EH (cell line): ENCODE measurements around the gene PRKCA.
"Not testable (repeated sequence)": the region's sequence is repeated elsewhere in the genome, so short reads cannot be mapped to it uniquely, and the experiment has no call there.

Experiments used
- DNase-seq: peaks from one replicate; pipeline ENCODE4 v3.0.0-alpha.2; 2015; ENCODE audit warnings: low read depth

The PRKCA gene

GRCh38 chr17:66684731-66685130, 382.3 kb downstream of the PRKCA start:
- no peak for DNase-seq

GRCh38 chr17:66686601-66687000, 384.2 kb downstream of the PRKCA start:
- DNase-seq = no peak

GRCh38 chr17:66687570-66688284, 385.3 kb downstream of the PRKCA start:
- no peak for DNase-seq

DNA sequence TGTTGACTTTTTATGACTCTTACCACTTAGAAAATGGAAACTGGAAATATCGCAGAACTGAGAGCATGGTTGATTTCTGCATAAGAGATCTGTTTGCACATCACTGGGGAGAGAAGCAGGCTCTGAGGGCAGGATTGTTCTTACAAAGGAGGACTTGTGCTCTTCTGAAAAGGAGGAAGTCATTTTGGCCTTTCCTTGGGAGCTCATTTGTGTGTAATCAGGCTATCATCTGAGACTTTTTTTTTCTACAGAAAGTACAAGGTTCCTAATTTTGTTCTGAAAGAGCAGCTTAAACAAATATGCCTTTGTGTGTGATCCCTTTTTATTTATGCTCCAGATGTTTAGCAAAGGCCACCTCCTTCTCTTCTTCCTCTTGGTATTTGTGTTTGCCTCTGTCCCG, 386.8 kb downstream of the PRKCA start:
- DNase-seq = no peak

- DNase-seq = no peak
Measured at GRCh38 chr17:66690166-66690565, 387.8 kb downstream of the PRKCA start.

DNA sequence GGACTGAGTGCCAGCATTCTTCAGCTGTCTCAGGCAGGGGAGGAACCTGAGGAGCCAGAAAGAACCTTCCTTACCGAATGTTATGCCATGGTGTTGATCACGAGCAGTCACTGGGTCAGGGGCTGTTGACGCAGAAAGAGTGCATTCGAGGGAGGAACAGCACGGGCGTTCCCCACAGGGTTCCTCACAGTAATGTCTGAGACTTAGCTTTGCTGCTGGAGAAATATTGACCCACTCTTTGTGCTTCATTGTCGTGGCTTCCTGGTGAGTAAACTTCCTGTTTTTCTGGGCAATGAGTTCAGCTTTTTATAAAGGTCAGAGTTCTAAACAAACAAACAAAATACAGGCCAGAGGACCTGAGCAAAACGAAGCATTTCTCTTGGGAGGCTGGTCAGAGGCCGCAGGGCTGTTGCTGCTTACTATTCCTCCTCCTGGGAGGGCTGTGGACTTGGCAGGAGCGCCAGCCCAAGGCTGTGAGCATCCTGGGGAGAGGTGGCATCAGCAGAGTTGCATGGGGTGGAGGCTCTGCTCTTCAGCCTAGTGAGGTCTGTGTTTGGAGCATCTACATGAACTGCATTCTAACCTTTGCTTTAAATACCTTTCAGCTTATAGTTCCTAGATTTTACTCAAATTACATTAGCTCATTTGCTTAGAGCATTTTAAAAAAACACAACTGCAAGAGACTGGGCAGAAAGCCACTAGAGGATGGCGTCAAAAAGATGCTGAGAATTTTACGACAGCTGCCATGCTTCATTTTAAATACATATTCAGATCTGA, 389.4 kb downstream of the PRKCA start:
- DNase-seq = peak; percentile 24

GRCh38 chr17:66692421-66692690, 389.9 kb downstream of the PRKCA start:
- DNase-seq = no peak

- DNase-seq = no peak
Measured at GRCh38 chr17:66695098-66695497, 392.7 kb downstream of the PRKCA start.

GRCh38 chr17:66698270-66698669, 395.9 kb downstream of the PRKCA start:
- DNase-seq = no peak

DNA sequence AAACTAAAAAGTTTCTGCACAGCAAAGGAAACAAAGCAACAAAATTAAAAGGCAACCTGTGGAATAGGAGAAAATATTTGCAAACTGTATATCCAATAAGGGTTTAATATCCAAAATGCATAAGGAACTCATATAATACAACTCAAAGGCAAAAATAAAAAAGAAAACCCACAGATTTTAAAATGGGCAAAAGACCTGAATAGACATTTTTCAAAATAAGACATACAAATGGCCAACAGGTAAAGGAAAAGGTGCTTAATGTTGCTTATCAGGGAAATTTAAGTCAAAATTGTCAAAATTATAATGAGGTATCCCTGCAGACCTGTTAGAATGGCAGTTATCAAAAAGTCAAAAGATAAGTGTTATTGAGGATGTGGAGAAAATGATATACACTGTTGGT, 399.0 kb downstream of the PRKCA start:
- no peak for DNase-seq

GRCh38 chr17:66702106-66702936, 399.9 kb downstream of the PRKCA start:
- DNase-seq = no peak

DNA sequence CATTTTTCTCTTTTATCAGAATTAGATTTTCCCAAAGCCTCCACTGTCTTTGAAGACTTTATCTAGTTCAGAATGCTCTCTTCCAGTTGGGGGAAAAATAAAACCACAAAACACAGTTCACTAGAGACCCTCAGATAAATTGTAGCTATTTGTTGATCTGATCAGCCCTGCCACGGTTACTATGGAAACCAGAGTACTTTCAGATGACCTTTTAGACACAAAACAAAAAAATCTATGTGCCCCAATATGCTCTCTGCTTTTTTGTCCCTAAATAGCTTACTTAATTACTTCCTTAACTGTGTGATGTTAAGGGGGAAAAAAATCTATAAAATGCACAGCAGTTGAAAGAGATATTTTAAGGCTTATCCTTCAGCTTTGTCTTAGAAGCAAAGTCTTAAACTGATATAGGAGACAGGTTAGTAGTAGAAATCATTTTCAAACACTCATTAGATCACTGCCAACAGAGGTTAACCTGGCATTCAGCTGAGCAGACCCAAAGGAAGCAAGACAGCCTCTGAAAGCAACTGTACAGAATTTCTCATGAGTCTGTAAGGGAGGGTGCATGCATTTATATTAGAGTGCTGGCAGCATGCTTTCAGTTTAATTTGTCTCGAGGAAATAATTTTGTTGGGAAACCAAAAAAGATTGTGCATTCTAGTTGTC, 402.6 kb downstream of the PRKCA start:
- no peak for DNase-seq

GRCh38 chr17:66706851-66707450, 404.5 kb downstream of the PRKCA start:
- DNase-seq = no peak

DNA sequence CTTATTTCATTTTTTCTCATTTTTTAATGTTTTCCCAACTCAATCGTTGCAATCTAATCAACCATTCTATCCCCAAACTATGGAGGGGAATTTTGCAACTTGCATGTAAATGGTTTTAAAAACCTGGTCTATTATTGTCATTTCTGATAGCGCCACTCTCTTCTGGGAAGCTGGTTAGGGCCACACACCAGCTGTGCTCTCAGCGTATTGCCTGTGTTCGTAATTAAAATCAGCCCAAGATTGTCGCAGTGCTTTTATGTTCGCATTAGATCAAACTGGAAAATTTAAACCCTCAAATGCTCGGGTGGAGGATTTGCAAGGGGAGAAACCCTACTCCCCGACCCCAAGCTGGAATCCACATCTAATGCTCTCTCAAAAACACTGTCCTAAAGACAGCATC, 409.0 kb downstream of the PRKCA start:
- DNase-seq = no peak

DNA sequence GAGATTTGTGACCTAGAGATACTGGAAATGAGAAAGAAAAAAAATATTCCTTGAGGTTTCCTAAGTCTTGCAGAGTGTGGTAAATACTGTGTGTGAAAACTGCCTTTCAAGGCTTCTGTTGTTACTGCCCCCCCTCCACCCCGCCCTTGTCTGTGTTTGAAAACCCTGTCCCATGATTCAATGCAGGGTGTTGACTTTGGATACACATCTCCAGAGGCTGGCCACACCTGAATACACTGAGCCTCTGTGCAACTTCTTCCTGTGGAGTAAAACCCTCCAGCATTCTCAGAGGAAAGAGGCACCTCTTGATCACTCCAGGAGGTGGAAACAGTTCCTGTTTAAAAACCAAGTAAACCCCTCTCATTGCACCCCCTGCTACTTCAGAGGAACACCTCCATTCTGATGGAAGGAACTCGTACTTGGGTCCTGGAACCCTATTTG, 409.5 kb downstream of the PRKCA start:
- no peak for DNase-seq

- DNase-seq = no peak
Measured at GRCh38 chr17:66712453-66712852, 410.0 kb downstream of the PRKCA start.

DNA sequence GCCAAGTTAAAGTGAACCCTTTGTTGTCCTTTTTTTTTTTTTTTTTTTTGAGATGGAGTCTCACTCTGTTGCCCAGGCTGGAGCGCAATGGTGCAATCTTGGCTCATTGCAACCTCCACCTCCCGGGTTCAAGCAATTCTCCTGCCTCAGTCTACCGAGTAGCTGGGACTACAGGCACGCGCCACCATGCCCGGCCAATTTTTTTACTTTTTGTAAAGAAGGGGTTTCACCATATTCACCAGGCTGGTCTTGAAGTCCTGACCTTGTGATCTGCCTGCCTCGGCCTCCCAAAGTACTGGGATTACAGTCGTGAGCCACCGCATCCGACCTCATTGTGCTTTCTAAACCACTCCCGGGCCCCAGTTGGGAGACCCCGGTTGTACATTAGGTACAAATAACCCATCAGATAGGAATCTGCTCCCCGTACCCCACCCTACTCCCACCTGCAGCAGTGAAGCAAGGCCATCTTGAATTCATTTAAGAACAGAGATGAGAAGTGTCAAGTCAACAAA, 410.7 kb downstream of the PRKCA start:
- DNase-seq = not testable (repeated sequence)

DNA sequence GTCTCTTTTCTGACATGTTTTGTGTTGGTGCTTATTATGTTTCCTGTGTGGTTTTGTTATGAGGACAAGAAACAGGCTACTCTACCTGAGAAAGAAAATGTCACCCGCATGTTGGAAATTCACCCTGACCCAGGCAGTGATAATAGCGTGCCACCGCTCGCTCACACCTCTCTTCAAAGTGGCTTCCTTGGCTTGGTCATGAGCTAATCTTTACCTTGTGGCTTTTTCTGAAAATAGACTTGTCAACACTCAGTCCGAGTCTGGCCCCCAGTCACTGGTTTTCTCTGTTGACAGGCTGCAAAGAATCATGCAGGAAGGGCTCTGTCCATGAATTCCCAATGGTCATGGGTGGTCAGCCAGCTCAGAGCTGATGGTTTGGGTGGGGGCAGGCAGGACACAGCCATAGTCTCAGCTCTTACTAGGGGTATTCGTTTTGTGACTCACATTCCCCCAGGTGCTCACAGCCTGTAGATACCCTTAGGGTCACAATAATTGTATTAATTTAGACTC, 411.2 kb downstream of the PRKCA start:
- DNase-seq = no peak

GRCh38 chr17:66714046-66715023, 411.9 kb downstream of the PRKCA start:
- DNase-seq = no peak

- DNase-seq = no peak
Measured at GRCh38 chr17:66715076-66715675, 412.8 kb downstream of the PRKCA start.
